COLO829 (cell line): Measurements from ENCODE around the gene BICRA.
"Not testable (repeated sequence)": the region's sequence is repeated elsewhere in the genome, so short reads cannot be mapped to it uniquely, and the experiment has no call there.

Experiments used
- DNase-seq: peaks from one replicate; pipeline ENCODE4 v3.0.0; 2012; ENCODE audit warnings: low spot score

The BICRA gene

GRCh38 chr19:47716270-47716937, 107.5 kb downstream of the BICRA start:
- DNase-seq = no peak

- not testable (repeated sequence) for DNase-seq
Observed at GRCh38 chr19:47718415-47719046, 109.6 kb downstream of the BICRA start.

GRCh38 chr19:47719047-47719859, 110.3 kb downstream of the BICRA start:
- peak; percentile 26 for DNase-seq

- DNase-seq = no peak
Observed at GRCh38 chr19:47720669-47721422, 111.9 kb downstream of the BICRA start.

GRCh38 chr19:47723581-47723940, 114.6 kb downstream of the BICRA start:
- DNase-seq = no peak

- DNase-seq = no peak
Observed at GRCh38 chr19:47725759-47726401, 116.9 kb downstream of the BICRA start.

GRCh38 chr19:47726467-47726866, 117.5 kb downstream of the BICRA start:
- DNase-seq = no peak

GRCh38 chr19:47728295-47728694, 119.4 kb downstream of the BICRA start:
- not testable (repeated sequence) for DNase-seq

- DNase-seq = no peak
Observed at GRCh38 chr19:47729468-47729798, 120.5 kb downstream of the BICRA start.

GRCh38 chr19:47729799-47730520, 121.0 kb downstream of the BICRA start:
- no peak for DNase-seq

GRCh38 chr19:47730521-47730889, 121.6 kb downstream of the BICRA start:
- DNase-seq = no peak

GRCh38 chr19:47730910-47731309, 122.0 kb downstream of the BICRA start:
- DNase-seq = no peak

GRCh38 chr19:47735131-47735530, 126.2 kb downstream of the BICRA start:
- DNase-seq = no peak

- DNase-seq = no peak
Observed at GRCh38 chr19:47740866-47741519, 132.1 kb downstream of the BICRA start.

- no peak for DNase-seq
Observed at GRCh38 chr19:47741544-47742140, 132.7 kb downstream of the BICRA start.

GRCh38 chr19:47742634-47743033, 133.7 kb downstream of the BICRA start:
- no peak for DNase-seq

GRCh38 chr19:47745010-47745901, 136.3 kb downstream of the BICRA start, which contains the start of gene NOP53:
Gene NOP53, plus strand, starts transcription at chr19:47745546. Its CDS starts 14 bp downstream, at chr19:47745560.
- DNase-seq = peak; percentile 99

- not testable (repeated sequence) for DNase-seq
Observed at GRCh38 chr19:47746129-47746528, 137.2 kb downstream of the BICRA start.

GRCh38 chr19:47749326-47749725, 140.4 kb downstream of the BICRA start:
- DNase-seq = no peak
